K562 (cell line): ENCODE data around the gene NSDHL. TPM values are rescaled to one million over a fixed set of nuclear protein-coding genes. Genes with fewer than 3 reads are reported as not detected.
A peak's percentile ranks its signal among the peaks of the same experiment; 100 is the strongest.

ENCODE experiments used
- ATAC-seq: fragments of 200-7000 bp; cut with Tn5 transposase; 3 replicates; pipeline ENCODE4 v1.9.1; 2020; ENCODE audit warnings: moderate library complexity
- BruUV-seq: library from RNA; stranded (reverse); fragments of 400-500 nt; replicated peaks from 2 replicates; lab custom pipeline; 2021; lab: Mats Ljungman, UMichigan
- CTCF ChIA-PET: fragments of 300-600 bp; formaldehyde crosslinking; extraction: SDS; loops from one replicate; lab custom pipeline; 2021; ENCODE audit warnings: low intra/inter-chr PET ratio; lab: Yijun Ruan, JAX
- POLR2A ChIA-PET: fragments of 300-600, 350-650 bp; sonication (Branson Sonifier 250); formaldehyde crosslinking; extraction: SDS; loops from one replicate; lab custom pipeline; 2021; ENCODE audit warnings: antibody characterized with exemption, inconsistent platforms; lab: Yijun Ruan, JAX
- DNase-seq, 4 experiments: peaks; one replicate each; pipeline versions ENCODE4 v3.0.0 to v3.0.0-alpha.2; 2011 to 2018; ENCODE audit warnings: low spot score in 3 of 4, mixed read lengths in 3 of 4; ENCODE audit errors: extremely low read depth in 1 of 4
- FAIRE-seq: peaks from 2 replicates; lab custom pipeline; 2011; peaks lifted over from hg19 to GRCh38; lab: Jason Lieb, UNC
- H2AFZ ChIP-seq: 2 replicates; pipeline ENCODE4 v1.6.0; 2011; ENCODE audit warnings: low read depth, low read length, control low read depth, inconsistent platforms
- H3K27ac ChIP-seq: fragments of 200-600 bp; 3 replicates; pipeline ENCODE4 v1.8.0; 2011; ENCODE audit warnings: low read depth, mild to moderate bottlenecking, control low read depth, inconsistent platforms, low read length, moderate library complexity, mixed read lengths; ENCODE audit errors: extremely low read depth
- H3K27me3 ChIP-seq, 2 experiments: fragments of 300-600 bp in 1 of 2; 2 replicates in 1 of 2; 3 replicates in 1 of 2; pipeline versions ENCODE4 v1.6.0 to v1.8.0; 2011; ENCODE audit warnings: inconsistent platforms in 2 of 2, low read length in 2 of 2, mild to moderate bottlenecking in 1 of 2, mixed read lengths in 1 of 2, moderate library complexity in 1 of 2; ENCODE audit not compliant: control insufficient read depth in 2 of 2, insufficient read depth in 2 of 2
- H3K36me3 ChIP-seq: fragments of 300-600 bp; 3 replicates; pipeline ENCODE4 v1.8.0; 2011; ENCODE audit warnings: mild to moderate bottlenecking, low read length, inconsistent platforms; ENCODE audit not compliant: control insufficient read depth, insufficient read depth
- H3K4me1 ChIP-seq, 2 experiments: fragments of 200-600 bp in 1 of 2; replicated peaks in 1 of 2; 2 replicates in 1 of 2; 3 replicates in 1 of 2; pipeline versions ENCODE4 v1.5.1 to v1.8.0; 2011; ENCODE audit warnings: inconsistent platforms in 2 of 2, low read length in 2 of 2, mild to moderate bottlenecking in 1 of 2, mixed read lengths in 1 of 2, moderate library complexity in 1 of 2; ENCODE audit not compliant: control insufficient read depth in 2 of 2, insufficient read depth in 2 of 2
- H3K4me2 ChIP-seq: 2 replicates; pipeline ENCODE4 v1.6.1; 2011; ENCODE audit warnings: low read length, control low read depth, inconsistent platforms, mixed read lengths; ENCODE audit not compliant: insufficient read depth
- H3K4me3 ChIP-seq: fragments of 200-600 bp; sonication (generic), shearing (Covaris generic); 2 replicates; pipeline ENCODE4 v1.5.1; 2016; ENCODE audit warnings: control low read depth, inconsistent platforms
- H3K79me2 ChIP-seq: fragments of 200-600 bp; 3 replicates; pipeline ENCODE4 v1.8.0; 2011; ENCODE audit warnings: low read length, inconsistent platforms; ENCODE audit not compliant: control insufficient read depth, insufficient read depth
- H3K9ac ChIP-seq, 2 experiments: 2 replicates each; pipeline versions ENCODE4 v1.6.0 to v1.6.1; 2011; ENCODE audit warnings: low read depth in 2 of 2, low read length in 2 of 2, control low read depth in 1 of 2, inconsistent platforms in 1 of 2, mild to moderate bottlenecking in 1 of 2, mixed read lengths in 1 of 2; ENCODE audit not compliant: insufficient read depth in 1 of 2
- H3K9me1 ChIP-seq: one replicate; pipeline ENCODE4 v1.6.0; 2011; ENCODE audit warnings: inconsistent platforms, mild to moderate bottlenecking, low read length, moderate library complexity; ENCODE audit not compliant: control insufficient read depth, insufficient read depth
- H3K9me3 ChIP-seq: replicated peaks from 2 replicates; pipeline ENCODE4 v1.5.1; 2011; ENCODE audit warnings: low read depth, low read length, inconsistent platforms; ENCODE audit not compliant: control insufficient read depth, insufficient read depth
- H4K20me1 ChIP-seq: replicated peaks from 2 replicates; pipeline ENCODE4 v1.6.1; 2011; ENCODE audit warnings: low read length, inconsistent platforms, mixed read lengths; ENCODE audit not compliant: control insufficient read depth, insufficient read depth
- ATF2 ChIP-seq: sonication (generic); formaldehyde crosslinking; IDR thresholded peaks from 2 replicates; pipeline ENCODE4 v1.8.1; 2022; ENCODE audit warnings: missing genetic modification reagents
- CHD1 ChIP-seq: fragments of 200-600 bp; sonication (generic); IDR thresholded peaks from one replicate; pipeline ENCODE4 v1.6.1; 2012; ENCODE audit warnings: mild to moderate bottlenecking, moderate library complexity, low read length, inconsistent platforms
- HCFC1 ChIP-seq: IDR thresholded peaks from 2 replicates; pipeline ENCODE4 v1.6.1; 2012; ENCODE audit warnings: low read depth, low read length, improper control_type of control experiment
- HNRNPH1 ChIP-seq: fragments of 200-400 bp; formaldehyde crosslinking; optimal IDR thresholded peaks from 2 replicates; pipeline ENCODE3; 2017; ENCODE audit warnings: low read depth, mild to moderate bottlenecking, low read length, moderate library complexity
- HOMEZ ChIP-seq: fragments of 250-450 bp; sonication (Bioruptor Pico); IDR thresholded peaks from 2 replicates; pipeline ENCODE4 v1.4.0; 2020; ENCODE audit warnings: mild to moderate bottlenecking, moderate library complexity
- JUNB ChIP-seq: fragments of 450-650 bp; formaldehyde crosslinking; conservative IDR thresholded peaks from 2 replicates; pipeline ENCODE4 v1.4.0; 2020; ENCODE audit warnings: mild to moderate bottlenecking
- KAT7 ChIP-seq: sonication (generic); formaldehyde crosslinking; IDR thresholded peaks from 2 replicates; pipeline ENCODE4 v1.8.0; 2022; ENCODE audit warnings: missing genetic modification reagents, mild to moderate bottlenecking, borderline replicate concordance
- KDM1A ChIP-seq, 2 experiments: fragments of 450-650 bp; IDR thresholded peaks; 2 replicates each; pipeline ENCODE4 v1.6.1; 2016; ENCODE audit warnings: mild to moderate bottlenecking in 2 of 2
- KLF13 ChIP-seq: fragments of 450-650 bp; IDR thresholded peaks from 2 replicates; pipeline ENCODE4 v1.6.1; 2016; ENCODE audit warnings: missing genetic modification characterization, low read depth, mild to moderate bottlenecking, missing compliant biosample characterization, moderate library complexity, borderline replicate concordance
- MEF2A ChIP-seq: IDR thresholded peaks from 2 replicates; pipeline ENCODE4 v1.6.1; 2011; ENCODE audit warnings: low read depth, mild to moderate bottlenecking, low read length, moderate library complexity; ENCODE audit not compliant: control insufficient read depth
- PHF21A ChIP-seq: fragments of 450-650 bp; IDR thresholded peaks from 2 replicates; pipeline ENCODE4 v1.6.1; 2017; ENCODE audit warnings: low read depth, borderline replicate concordance
- SIN3B ChIP-seq: fragments of 450-650 bp; IDR thresholded peaks from 2 replicates; pipeline ENCODE4 v1.6.1; 2017; ENCODE audit warnings: low read depth, mild to moderate bottlenecking, moderate library complexity
- ZBTB11 ChIP-seq, 3 experiments: fragments of 200-800 bp in 1 of 3; fragments of 250-450 bp in 1 of 3; fragments of 450-650 bp in 1 of 3; sonication (Bioruptor Pico) in 1 of 3; sonication (Bioruptor generic) in 1 of 3; formaldehyde crosslinking in 1 of 3; IDR thresholded peaks; 2 replicates each; pipeline versions ENCODE4 v1.6.1 to v1.8.0; 2016 to 2022; ENCODE audit warnings: mild to moderate bottlenecking in 2 of 3, missing genetic modification characterization in 2 of 3, missing compliant biosample characterization in 1 of 3, moderate library complexity in 1 of 3
- ZNF384 ChIP-seq: IDR thresholded peaks from 2 replicates; pipeline ENCODE4 v1.6.1; 2012; ENCODE audit warnings: low read depth, low read length, improper control_type of control experiment
- ZNF583 ChIP-seq: fragments of 250-450 bp; sonication (Bioruptor Pico); IDR thresholded peaks from 2 replicates; pipeline ENCODE4 v1.4.0; 2020
- ZNF586 ChIP-seq: fragments of 450-650 bp; formaldehyde crosslinking; conservative IDR thresholded peaks from 2 replicates; pipeline ENCODE4 v1.4.0; 2020; ENCODE audit warnings: mild to moderate bottlenecking, moderate library complexity
- WGBS: fragments of 100-300 bp; shearing (Covaris generic); methylation state at CpG from one replicate; pipeline ENCODE4 v1.1.6; 2016; ENCODE audit warnings: low coverage, mixed read lengths; ENCODE audit not compliant: insufficient coverage; ENCODE audit errors: missing lambda C conversion rate; 5-methylcytosine and 5-hydroxymethylcytosine counted together
- in situ Hi-C: fragments of 300-500 bp; cut with MboI; formaldehyde crosslinking; loops from 4 replicates; pipeline ENCODE4 v1.15.0; 2018; ENCODE audit warnings: inconsistent platforms, mixed read lengths
- intact Hi-C: fragments of 100-400 bp; cut with micrococcal nuclease; formaldehyde crosslinking; loops from 2 replicates; pipeline ENCODE4 v1.14.2; 2022
- polyA plus RNA-seq, 8 experiments: library from polyadenylated mRNA; depleted of rRNA in 4 of 8; stranded (reverse) in 5 of 8; unstranded in 3 of 8; fragments of >200 nt; fragmentation: Nextera tagmentation in 2 of 8; fragmentation: Illumina TruSeq in 1 of 8; extraction: Ambion mirVana in 2 of 8; extraction: Trizol in 1 of 8; gene quantifications; 2 replicates each; pipeline versions ENCODE4 v1.2.1 to v1.2.3, GENCODE V29; 2011 to 2014; ENCODE audit warnings: inconsistent platforms in 1 of 8, missing spikeins in 1 of 8
- total RNA-seq, 7 experiments: library from RNA; depleted of rRNA in 6 of 7; stranded (reverse); fragments of >200 nt in 6 of 7; fragmentation: Illumina TruSeq in 2 of 7; extraction: Trizol in 2 of 7; gene quantifications; 2 replicates each; pipeline versions ENCODE4 v1.2.1 to v1.2.3, GENCODE V29; 2011 to 2021; ENCODE audit warnings: low replicate concordance in 1 of 7

The NSDHL gene
- total and polyA plus RNA-seq, 9 of the 15 experiments (the other 6 are each of a cell fraction or from before 2014, with no cell fraction given): 22.5 to 63.4 (median 40.8) TPM

- Histone ChIP-seq H3K9me1 (peaks cover 6% of the 10 kb centered on the region), H3K4me1 (peaks cover 12 to 41% of the 10 kb centered on the region in 2 experiments), H3K9ac (peak overlapping the region in 1 of 2 experiments; percentile 73; a peak in 2 of 4 replicates), H3K36me3 (peaks cover 70% of the 10 kb centered on the region; the same call in 2 of the 3 replicates), H2AFZ (no peak overlapping the region), H4K20me1 (peaks cover 25% of the 10 kb centered on the region), H3K4me2 (peak overlapping the region; percentile 60), H3K9me3 (no peaks in the 10 kb centered on the region), H3K27me3 (no peaks in the 10 kb centered on the region), H3K27ac (peak overlapping the region; percentile 68; the same call in 1 of the 3 replicates), H3K79me2 (peaks cover 57% of the 10 kb centered on the region), H3K4me3 (no peak overlapping the region)
- WGBS: 30% methylated on average over 2 of the region's 6 CpGs
- intact Hi-C loops (no loop called here), in situ Hi-C loops (no loop called here)
- ATAC-seq (peak; percentile 36), FAIRE-seq (no peak), DNase-seq (peak in 3 of 4 experiments; percentile 14 to 25 (median 14))
- BruUV-seq: no TSS peak
- ChIA-PET CTCF (no interaction called here), POLR2A (no interaction called here)
- TF ChIP-seq JUNB (CRISPR knock-in tag) (no peak), PHF21A (no peak), CHD1 (no peak), ZNF384 (no peak), HNRNPH1 (no peak), HOMEZ (CRISPR knock-in tag) (no peak), KAT7 (CRISPR knock-in tag) (no peak), HCFC1 (no peak), SIN3B (no peak), KLF13 (tag) (no peak), ZNF583 (CRISPR knock-in tag) (no peak), ATF2 (CRISPR knock-in tag) (no peak), KDM1A (IDR thresholded peaks at IDR 0.05) (0 out of 4 replicates have a peak, but pooled peaks have one; percentile 0), MEF2A (no peak), ZNF586 (CRISPR knock-in tag) (no peak), ZBTB11 (CRISPR knock-in tag; IDR thresholded peaks at IDR 0.05) (0 out of 6 replicates have a peak, but pooled peaks of 1 of the 3 experiments have one; percentile 13)
Measured at GRCh38 chrX:152844256-152844655, 13.4 kb downstream of the NSDHL start.
